Natural killer cell (primary cell): ENCODE results near the gene ATXN7L2. TPM values are rescaled to one million over a fixed set of nuclear protein-coding genes. Genes with fewer than 3 reads are reported as not detected.

Experiments
- ATAC-seq, 3 donors: fragments of 150-1000 bp in 2 of 3; fragments of 200-7000 bp in 1 of 3; cut with Tn5 transposase; 1 replicate in 1 of 3; 2 replicates in 2 of 3; pipeline ENCODE4 v1.10.0; 2021; ENCODE audit warnings: mild to moderate bottlenecking in 2 of 3, moderate library complexity in 2 of 3
- DNase-seq, 2 donors: peaks; one replicate each; pipeline versions ENCODE4 v3.0.0 to v3.0.0-alpha.2; 2013 to 2021; ENCODE audit warnings: mixed read lengths in 1 of 2
- H3K27ac ChIP-seq: one replicate; pipeline ENCODE4 v1.5.1; 2013; ENCODE audit warnings: mild to moderate bottlenecking, low read length
- H3K27me3 ChIP-seq: one replicate; pipeline ENCODE4 v1.6.1; 2013; ENCODE audit warnings: low read length; ENCODE audit not compliant: control insufficient read depth, insufficient read depth
- H3K36me3 ChIP-seq: one replicate; pipeline ENCODE4 v1.6.1; 2013; ENCODE audit warnings: low read length; ENCODE audit not compliant: control insufficient read depth, insufficient read depth
- H3K4me1 ChIP-seq: one replicate; pipeline ENCODE4 v1.6.1; 2013; ENCODE audit warnings: low read length; ENCODE audit not compliant: control insufficient read depth, insufficient read depth
- H3K4me3 ChIP-seq: one replicate; pipeline ENCODE4 v1.5.1; 2013; ENCODE audit warnings: low read length
- H3K9me3 ChIP-seq: one replicate; pipeline ENCODE4 v1.6.1; 2013; ENCODE audit warnings: low read length; ENCODE audit not compliant: control insufficient read depth, insufficient read depth
- H3K27ac Mint-ChIP-seq, 2 donors: one replicate each; pipeline ENCODE4 v1.8.0; 2022; ENCODE audit warnings: mild to moderate bottlenecking in 2 of 2, mixed read lengths in 2 of 2, moderate library complexity in 1 of 2
- H3K27me3 Mint-ChIP-seq, 2 donors: one replicate each; pipeline ENCODE4 v1.8.0; 2022; ENCODE audit warnings: low read depth in 2 of 2, mixed read lengths in 2 of 2
- H3K36me3 Mint-ChIP-seq: one replicate; pipeline ENCODE4 v1.8.0; 2022; ENCODE audit warnings: mixed read lengths
- H3K4me1 Mint-ChIP-seq, 2 donors: one replicate each; pipeline ENCODE4 v1.8.0; 2022; ENCODE audit warnings: mixed read lengths in 2 of 2
- H3K4me3 Mint-ChIP-seq: one replicate; pipeline ENCODE4 v1.8.0; 2022; ENCODE audit warnings: mild to moderate bottlenecking, moderate library complexity, mixed read lengths
- H3K9me3 Mint-ChIP-seq, 2 donors: one replicate each; pipeline ENCODE4 v1.8.0; 2022; ENCODE audit warnings: mixed read lengths in 2 of 2
- WGBS: methylation state at CpG from one replicate; pipeline ENCODE4 v1.1.7; 2013; ENCODE audit warnings: missing lambda C conversion rate; ENCODE audit not compliant: insufficient coverage; 5-methylcytosine and 5-hydroxymethylcytosine counted together
- intact Hi-C: fragments of 100-400 bp; cut with micrococcal nuclease; formaldehyde crosslinking; loops from one replicate; pipeline ENCODE4 v1.14.2; 2022
- total RNA-seq, 4 donors: library from RNA; stranded (reverse); fragments of 120-200 nt in 1 of 4; gene quantifications; one replicate each; pipeline versions ENCODE4 v1.2.3 to v1.2.4, GENCODE V29; 2013 to 2022
- TF ChIP-seq, protein P1 (sequence below): fragments of 200-600 bp; IDR thresholded peaks from one replicate; pipeline ENCODE4 v1.8.0; 2022; ENCODE audit warnings: antibody characterized with exemption

ATXN7L2 gene
- total RNA-seq, 3 donors from 2014 or later (not counting 1 experiment from before 2014, with no cell fraction given) = 16.4 to 18.5 (median 18.3) TPM

DNA sequence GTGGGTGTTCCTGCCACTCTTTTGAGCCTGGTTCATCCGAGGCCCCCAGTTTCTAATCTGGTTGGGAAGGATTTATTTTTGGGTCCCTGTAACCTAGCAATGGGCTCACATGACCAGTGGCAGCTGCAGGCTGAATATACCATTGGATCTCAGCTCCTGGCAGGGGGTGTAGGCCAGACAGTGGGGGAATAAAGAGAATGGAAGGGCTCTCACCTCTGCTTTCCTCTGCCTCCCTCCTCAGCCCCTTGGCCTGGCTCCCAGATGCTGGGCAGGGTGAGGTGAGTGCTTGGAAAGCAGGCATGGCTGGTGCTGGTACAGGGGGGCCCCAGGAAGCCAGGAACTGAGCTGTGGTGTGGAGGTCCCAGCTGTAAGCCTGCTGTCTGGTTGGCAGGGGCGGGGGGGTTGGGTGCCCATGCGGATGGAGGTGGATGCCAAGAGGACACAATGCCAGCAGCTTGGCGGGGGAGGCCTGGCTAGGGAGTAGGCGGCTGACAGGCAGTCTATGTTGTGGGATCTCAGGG lies 52.3 kb downstream of the ATXN7L2 start:
- no peaks in the 10 kb centered on the region for H3K27me3 ChIP-seq
- H3K27me3 Mint-ChIP-seq = no peaks in the 10 kb centered on the region
- H3K27ac ChIP-seq = no peak overlapping the region
- DNase-seq (no peak), ATAC-seq (no peak)
- WGBS = 75% methylated on average over 5 of the region's 5 CpGs
- no peak overlapping the region for H3K4me3 Mint-ChIP-seq
- intact Hi-C loops = no loop called here
- no peaks in the 10 kb centered on the region for H3K9me3 ChIP-seq
- no peak overlapping the region for H3K4me3 ChIP-seq
- H3K36me3 ChIP-seq = no peaks in the 10 kb centered on the region
- TF ChIP-seq, protein P1, sequence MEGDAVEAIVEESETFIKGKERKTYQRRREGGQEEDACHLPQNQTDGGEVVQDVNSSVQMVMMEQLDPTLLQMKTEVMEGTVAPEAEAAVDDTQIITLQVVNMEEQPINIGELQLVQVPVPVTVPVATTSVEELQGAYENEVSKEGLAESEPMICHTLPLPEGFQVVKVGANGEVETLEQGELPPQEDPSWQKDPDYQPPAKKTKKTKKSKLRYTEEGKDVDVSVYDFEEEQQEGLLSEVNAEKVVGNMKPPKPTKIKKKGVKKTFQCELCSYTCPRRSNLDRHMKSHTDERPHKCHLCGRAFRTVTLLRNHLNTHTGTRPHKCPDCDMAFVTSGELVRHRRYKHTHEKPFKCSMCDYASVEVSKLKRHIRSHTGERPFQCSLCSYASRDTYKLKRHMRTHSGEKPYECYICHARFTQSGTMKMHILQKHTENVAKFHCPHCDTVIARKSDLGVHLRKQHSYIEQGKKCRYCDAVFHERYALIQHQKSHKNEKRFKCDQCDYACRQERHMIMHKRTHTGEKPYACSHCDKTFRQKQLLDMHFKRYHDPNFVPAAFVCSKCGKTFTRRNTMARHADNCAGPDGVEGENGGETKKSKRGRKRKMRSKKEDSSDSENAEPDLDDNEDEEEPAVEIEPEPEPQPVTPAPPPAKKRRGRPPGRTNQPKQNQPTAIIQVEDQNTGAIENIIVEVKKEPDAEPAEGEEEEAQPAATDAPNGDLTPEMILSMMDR = no peak
- peaks cover 7 to 12% of the 10 kb centered on the region in 2 donors for H3K4me1 Mint-ChIP-seq
- no peaks in the 10 kb centered on the region for H3K36me3 Mint-ChIP-seq
- no peaks in the 10 kb centered on the region for H3K9me3 Mint-ChIP-seq
- peaks cover 14% of the 10 kb centered on the region for H3K4me1 ChIP-seq
- H3K27ac Mint-ChIP-seq = no peak overlapping the region

DNA sequence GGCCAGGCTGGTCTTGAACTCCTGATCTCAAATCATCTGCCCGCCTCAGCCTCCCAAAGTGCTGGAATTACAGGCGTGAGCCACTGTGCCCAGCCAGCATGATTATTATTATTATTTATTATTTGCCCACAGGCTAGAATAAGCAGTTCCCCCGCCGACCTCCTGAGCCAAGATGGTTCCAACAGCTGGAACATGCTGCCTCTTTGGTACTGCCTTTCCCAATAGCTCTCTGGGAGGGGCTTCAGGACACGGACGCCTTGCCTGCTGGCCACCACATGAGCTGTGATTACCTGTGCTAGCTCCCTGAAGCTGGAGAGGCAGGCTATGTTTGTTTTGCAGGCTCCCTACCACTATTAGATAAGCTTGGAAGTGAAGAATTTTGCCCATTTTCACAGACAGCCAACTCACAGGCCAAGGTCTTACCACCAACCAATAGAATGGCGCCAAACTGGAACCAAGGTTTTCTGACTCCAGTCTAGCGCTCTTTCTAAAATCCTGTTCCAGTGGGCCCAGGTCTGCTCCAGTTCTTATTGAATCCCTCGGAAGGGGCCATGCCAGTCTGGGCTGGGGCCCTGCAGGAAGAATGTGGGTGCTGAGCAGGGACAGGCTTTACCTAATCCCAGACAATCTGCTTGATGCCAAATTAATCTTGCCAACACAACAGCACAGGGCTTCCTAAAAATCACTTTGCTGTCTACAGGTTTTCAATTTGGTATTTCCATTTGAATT lies 53.9 kb downstream of the ATXN7L2 start:
- H3K27ac ChIP-seq = no peak overlapping the region
- no peaks in the 10 kb centered on the region for H3K27me3 ChIP-seq
- no peak overlapping the region for H3K4me3 ChIP-seq
- TF ChIP-seq, protein P1 = no peak
- H3K27ac Mint-ChIP-seq = no peak overlapping the region
- H3K36me3 ChIP-seq = no peaks in the 10 kb centered on the region
- H3K9me3 ChIP-seq = no peaks in the 10 kb centered on the region
- DNase-seq (no peak), ATAC-seq (no peak)
- peaks cover 5% of the 10 kb centered on the region for H3K4me1 ChIP-seq
- intact Hi-C loops = no loop called here
- H3K4me1 Mint-ChIP-seq = peaks cover 2 to 4% of the 10 kb centered on the region in 2 donors
- 92% methylated on average over 9 of the region's 9 CpGs for WGBS
- no peak overlapping the region for H3K4me3 Mint-ChIP-seq
- H3K36me3 Mint-ChIP-seq = no peaks in the 10 kb centered on the region
- no peaks in the 10 kb centered on the region for H3K9me3 Mint-ChIP-seq
- no peaks in the 10 kb centered on the region for H3K27me3 Mint-ChIP-seq

DNA sequence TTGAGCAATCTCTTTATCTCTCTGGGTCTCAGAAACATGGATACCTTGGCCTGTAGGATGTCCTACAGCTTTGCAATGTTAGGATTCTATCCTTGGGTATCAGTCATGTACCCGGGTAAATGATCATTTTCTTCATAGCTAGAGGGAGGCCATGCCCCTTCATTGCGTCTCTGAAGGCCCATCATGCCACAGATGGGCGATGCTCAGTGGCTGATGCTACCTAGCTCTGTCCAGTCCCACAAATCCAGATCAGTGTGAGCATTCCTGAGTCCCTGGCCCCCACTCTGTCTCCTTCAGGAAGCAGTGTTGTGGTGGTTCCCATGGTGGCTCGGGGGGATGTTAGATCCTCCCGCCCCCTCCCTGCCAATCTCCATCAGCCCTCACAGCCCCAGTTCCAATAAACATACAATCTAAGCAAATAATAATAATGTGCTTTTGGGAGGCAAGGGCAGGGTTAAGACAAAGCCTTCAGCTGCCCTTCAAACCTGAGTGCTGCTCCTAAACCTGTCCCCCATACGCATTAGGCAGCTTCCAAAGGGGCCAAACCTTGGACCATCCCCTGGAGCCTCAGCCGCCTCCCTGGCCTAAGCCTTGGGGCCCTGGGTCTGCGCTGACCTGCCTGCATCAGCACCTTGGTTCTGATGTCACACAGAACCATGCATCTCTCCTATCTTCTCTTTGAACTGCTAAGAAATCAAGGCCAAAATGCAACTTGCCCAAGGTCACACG lies 55.3 kb downstream of the ATXN7L2 start:
- WGBS = 86% methylated on average over 7 of the region's 9 CpGs
- Histone ChIP-seq H3K27me3 (no peaks in the 10 kb centered on the region), H3K4me3 (no peak overlapping the region), H3K4me1 (no peaks in the 10 kb centered on the region), H3K9me3 (no peaks in the 10 kb centered on the region), H3K27ac (no peak overlapping the region), H3K36me3 (no peaks in the 10 kb centered on the region)
- DNase-seq = no peak
- H3K36me3 Mint-ChIP-seq = no peaks in the 10 kb centered on the region
- no peak overlapping the region for H3K27ac Mint-ChIP-seq
- H3K4me1 Mint-ChIP-seq = no peaks in the 10 kb centered on the region
- TF ChIP-seq, protein P1 = no peak
- intact Hi-C loops = no loop called here
- H3K4me3 Mint-ChIP-seq = no peak overlapping the region
- H3K9me3 Mint-ChIP-seq = no peaks in the 10 kb centered on the region
- ATAC-seq = no peak
- no peaks in the 10 kb centered on the region for H3K27me3 Mint-ChIP-seq
